ENCODE results near the gene SHF. TPM values are rescaled to one million over a fixed set of nuclear protein-coding genes. Genes with fewer than 3 reads are reported as not detected.

The SHF gene
- polyA plus RNA-seq, 3 donors = 0.58 to 0.70 (median 0.67) TPM

DNA sequence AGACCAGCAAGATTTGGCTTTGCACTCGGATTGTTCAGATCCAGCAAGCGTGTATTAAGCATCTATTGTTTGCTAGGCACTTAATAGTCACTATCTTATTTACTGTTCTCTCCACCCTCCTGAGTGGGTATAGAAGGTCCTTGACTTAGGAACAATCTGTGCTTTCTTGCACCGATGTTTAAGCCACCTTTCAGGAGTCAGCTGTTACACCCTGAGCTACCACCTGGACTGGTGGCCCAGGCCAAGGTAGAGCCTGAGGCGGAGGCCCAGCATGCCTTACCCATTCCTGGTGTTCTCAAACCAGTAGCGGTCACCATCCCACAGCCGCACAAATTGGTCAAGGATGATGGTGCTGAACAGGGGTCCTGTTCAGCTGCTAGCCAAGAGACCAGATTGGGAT, 48.0 kb downstream of the SHF start:
- Mint-ChIP-seq H3K27ac (no peak overlapping the region), H3K4me1 (peaks cover 8% of the 10 kb centered on the region), H3K36me3 (no peaks in the 10 kb centered on the region), H3K9me3 (peaks cover 0 to 5% (median 2%) of the 10 kb centered on the region in 7 donors), H3K27me3 (ENCODE audit: low read depth in 3 of 3) (peaks cover 28 to 34% (median 30%) of the 10 kb centered on the region in 3 donors), H3K4me3 (no peak overlapping the region)
- no peak for DNase-seq
- whole genome bisulfite sequencing (ENCODE audit: insufficient coverage) = 97% methylated on average over 4 of the region's 6 CpGs
- TF ChIP-seq, protein P1, sequence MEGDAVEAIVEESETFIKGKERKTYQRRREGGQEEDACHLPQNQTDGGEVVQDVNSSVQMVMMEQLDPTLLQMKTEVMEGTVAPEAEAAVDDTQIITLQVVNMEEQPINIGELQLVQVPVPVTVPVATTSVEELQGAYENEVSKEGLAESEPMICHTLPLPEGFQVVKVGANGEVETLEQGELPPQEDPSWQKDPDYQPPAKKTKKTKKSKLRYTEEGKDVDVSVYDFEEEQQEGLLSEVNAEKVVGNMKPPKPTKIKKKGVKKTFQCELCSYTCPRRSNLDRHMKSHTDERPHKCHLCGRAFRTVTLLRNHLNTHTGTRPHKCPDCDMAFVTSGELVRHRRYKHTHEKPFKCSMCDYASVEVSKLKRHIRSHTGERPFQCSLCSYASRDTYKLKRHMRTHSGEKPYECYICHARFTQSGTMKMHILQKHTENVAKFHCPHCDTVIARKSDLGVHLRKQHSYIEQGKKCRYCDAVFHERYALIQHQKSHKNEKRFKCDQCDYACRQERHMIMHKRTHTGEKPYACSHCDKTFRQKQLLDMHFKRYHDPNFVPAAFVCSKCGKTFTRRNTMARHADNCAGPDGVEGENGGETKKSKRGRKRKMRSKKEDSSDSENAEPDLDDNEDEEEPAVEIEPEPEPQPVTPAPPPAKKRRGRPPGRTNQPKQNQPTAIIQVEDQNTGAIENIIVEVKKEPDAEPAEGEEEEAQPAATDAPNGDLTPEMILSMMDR (IDR thresholded peaks at IDR 0.05) = no peak
- peaks cover 11 to 21% of the 10 kb centered on the region in 2 donors for H3K27me3 ChIP-seq (ENCODE audit: control insufficient read depth in 2 of 2, insufficient read depth in 2 of 2, low read length in 2 of 2)
- intact Hi-C loops (cut with micrococcal nuclease) = no loop called here
- no peak overlapping the region for H3K9ac ChIP-seq (ENCODE audit: insufficient read depth, low read length, poor library complexity, severe bottlenecking)
- H2AFZ ChIP-seq (ENCODE audit: insufficient read depth, low read depth, low read length, poor library complexity, severe bottlenecking) = no peak overlapping the region
- no peak overlapping the region for H3K4me2 ChIP-seq (replicated peaks; ENCODE audit: extremely low read depth, low read length, poor library complexity, severe bottlenecking)
- H3K36me3 ChIP-seq (replicated peaks in 1 of 2; ENCODE audit: control insufficient read depth in 1 of 2, insufficient read depth in 2 of 2, low read length in 2 of 2) = no peaks in the 10 kb centered on the region
- H3K27ac ChIP-seq (ENCODE audit: low read depth in 1 of 2, low read length in 2 of 2) = no peak overlapping the region
- H4K20me1 ChIP-seq (ENCODE audit: insufficient read depth, low read length) = no peaks in the 10 kb centered on the region
- peaks cover 0 to 8% of the 10 kb centered on the region in 2 donors for H3K9me3 ChIP-seq (replicated peaks in 1 of 2; ENCODE audit: control insufficient read depth in 1 of 2, insufficient read depth in 1 of 2, low read length in 2 of 2)
- H3K79me2 ChIP-seq (ENCODE audit: insufficient read depth, low read length) = no peaks in the 10 kb centered on the region
- H3K4me1 ChIP-seq (ENCODE audit: control insufficient read depth in 1 of 2, insufficient read depth in 2 of 2, low read length in 2 of 2) = peaks cover 0 to 5% of the 10 kb centered on the region in 2 donors
- no peak overlapping the region for H3K4me3 ChIP-seq (replicated peaks in 1 of 3; ENCODE audit: low read depth in 2 of 3, low read length in 3 of 3)

DNA sequence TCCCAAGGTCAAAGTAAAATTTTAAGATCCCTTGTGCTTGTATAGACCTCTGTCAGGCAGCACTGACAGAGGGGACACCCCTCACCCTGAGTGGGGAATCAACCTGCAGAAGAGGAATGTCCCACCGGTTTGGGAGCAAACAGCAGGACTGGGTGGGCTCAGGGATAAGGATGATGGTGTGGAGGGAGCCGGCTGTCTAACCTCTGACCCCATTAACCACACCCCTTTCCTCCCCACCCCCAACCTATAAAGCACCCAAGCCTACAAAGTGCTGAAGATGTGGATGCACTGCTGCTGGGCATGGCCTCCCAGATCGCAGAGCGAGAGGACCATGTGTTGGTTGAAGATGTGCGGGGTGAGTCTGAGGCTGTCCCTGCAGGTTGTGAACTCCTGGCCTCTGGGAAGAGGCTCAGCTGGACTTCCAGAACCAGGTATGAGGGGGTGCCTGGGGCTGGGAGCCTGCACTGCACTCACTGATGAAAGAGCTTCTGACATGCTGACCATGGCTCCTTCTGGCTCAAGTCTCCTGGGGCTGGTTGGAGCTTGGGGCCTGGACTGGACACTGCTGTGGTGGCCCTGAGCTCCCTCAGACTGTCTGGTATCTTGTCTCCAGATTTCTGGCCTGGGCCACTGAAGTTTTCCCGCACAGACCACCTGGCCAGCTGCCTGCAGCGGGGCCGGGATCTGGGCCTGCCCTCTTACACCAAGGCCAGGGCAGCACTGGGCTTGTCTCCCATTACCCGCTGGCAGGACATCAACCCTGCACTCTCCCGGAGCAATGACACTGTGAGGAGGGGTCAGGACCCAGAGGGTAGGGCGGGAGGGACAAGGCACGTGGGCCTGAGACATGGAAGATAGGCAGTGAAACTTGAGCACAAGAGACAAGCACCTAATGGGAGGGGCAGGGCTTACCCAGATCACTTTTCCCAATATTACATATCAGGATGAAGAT, 48.7 kb downstream of the SHF start:
- Histone ChIP-seq H3K27ac (ENCODE audit: low read depth in 1 of 2, low read length in 2 of 2) (no peak overlapping the region), H4K20me1 (ENCODE audit: insufficient read depth, low read length) (no peaks in the 10 kb centered on the region), H3K4me1 (ENCODE audit: control insufficient read depth in 1 of 2, insufficient read depth in 2 of 2, low read length in 2 of 2) (peaks cover 0 to 5% of the 10 kb centered on the region in 2 donors), H3K4me3 (replicated peaks in 1 of 3; ENCODE audit: low read depth in 2 of 3, low read length in 3 of 3) (no peak overlapping the region), H3K9ac (ENCODE audit: insufficient read depth, low read length, poor library complexity, severe bottlenecking) (no peak overlapping the region), H2AFZ (ENCODE audit: insufficient read depth, low read depth, low read length, poor library complexity, severe bottlenecking) (no peak overlapping the region), H3K27me3 (ENCODE audit: control insufficient read depth in 2 of 2, insufficient read depth in 2 of 2, low read length in 2 of 2) (peaks cover 16 to 28% of the 10 kb centered on the region in 2 donors), H3K36me3 (replicated peaks in 1 of 2; ENCODE audit: control insufficient read depth in 1 of 2, insufficient read depth in 2 of 2, low read length in 2 of 2) (no peaks in the 10 kb centered on the region), H3K4me2 (replicated peaks; ENCODE audit: extremely low read depth, low read length, poor library complexity, severe bottlenecking) (no peak overlapping the region), H3K79me2 (ENCODE audit: insufficient read depth, low read length) (no peaks in the 10 kb centered on the region), H3K9me3 (replicated peaks in 1 of 2; ENCODE audit: control insufficient read depth in 1 of 2, insufficient read depth in 1 of 2, low read length in 2 of 2) (peaks cover 0 to 13% of the 10 kb centered on the region in 2 donors)
- Mint-ChIP-seq H3K4me1 (peaks cover 10% of the 10 kb centered on the region), H3K9me3 (peaks cover 0 to 12% (median 3%) of the 10 kb centered on the region in 7 donors), H3K4me3 (no peak overlapping the region), H3K27ac (no peak overlapping the region), H3K36me3 (no peaks in the 10 kb centered on the region), H3K27me3 (ENCODE audit: low read depth in 3 of 3) (peaks cover 32 to 40% (median 34%) of the 10 kb centered on the region in 3 donors)
- no peak for DNase-seq
- WGBS (ENCODE audit: insufficient coverage) = 96% methylated on average over 5 of the region's 12 CpGs
- intact Hi-C loops (cut with micrococcal nuclease) = no loop called here
- TF ChIP-seq, protein P1 (IDR thresholded peaks at IDR 0.05) = no peak
